NCI-H526 (cell line): Measurements from ENCODE around the gene FBLN1.
"Not testable (repeated sequence)": the region's sequence is repeated elsewhere in the genome, so short reads cannot be mapped to it uniquely, and the experiment has no call there.

Experiments used
- DNase-seq, 2 experiments: peaks; one replicate each; lab custom pipeline; 2025; lab: John Stamatoyannopoulos, UW

Gene FBLN1

DNA sequence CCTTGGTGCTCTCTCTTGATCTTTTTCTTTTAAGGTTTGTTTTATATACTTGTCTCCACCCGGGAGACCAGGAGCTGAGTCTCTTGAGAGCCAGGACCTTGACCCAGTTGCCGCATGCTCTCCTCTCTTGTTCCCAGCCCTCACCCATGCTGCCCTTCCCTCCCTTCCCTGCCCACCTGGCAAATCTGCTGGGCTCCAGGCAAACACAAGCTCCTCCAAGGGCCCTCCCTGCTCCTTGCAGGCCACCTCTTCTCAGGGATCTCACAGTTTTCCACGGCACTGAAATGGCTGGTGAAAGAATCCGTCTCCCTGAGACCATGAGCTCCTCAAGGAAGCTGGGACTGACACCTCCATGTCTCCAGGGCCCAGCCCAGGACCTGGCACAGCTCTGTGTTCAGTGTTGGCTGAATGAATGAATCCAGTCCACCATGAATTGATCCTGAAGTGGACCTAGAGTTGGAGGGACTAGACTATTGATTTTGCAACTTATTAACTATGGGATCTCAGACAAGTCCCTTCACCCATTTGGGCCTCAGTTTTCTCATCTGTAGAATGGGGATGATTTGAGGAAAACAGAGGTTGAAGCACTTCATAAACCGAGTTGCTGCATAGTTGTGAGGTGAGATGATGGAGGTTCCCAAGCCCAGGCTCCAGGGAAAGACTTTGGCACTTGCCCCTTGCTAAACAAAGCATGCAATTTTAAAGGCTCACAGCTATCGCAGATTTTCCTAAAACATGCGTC lies 25.1 kb upstream of the FBLN1 start:
- no peak for DNase-seq

DNA sequence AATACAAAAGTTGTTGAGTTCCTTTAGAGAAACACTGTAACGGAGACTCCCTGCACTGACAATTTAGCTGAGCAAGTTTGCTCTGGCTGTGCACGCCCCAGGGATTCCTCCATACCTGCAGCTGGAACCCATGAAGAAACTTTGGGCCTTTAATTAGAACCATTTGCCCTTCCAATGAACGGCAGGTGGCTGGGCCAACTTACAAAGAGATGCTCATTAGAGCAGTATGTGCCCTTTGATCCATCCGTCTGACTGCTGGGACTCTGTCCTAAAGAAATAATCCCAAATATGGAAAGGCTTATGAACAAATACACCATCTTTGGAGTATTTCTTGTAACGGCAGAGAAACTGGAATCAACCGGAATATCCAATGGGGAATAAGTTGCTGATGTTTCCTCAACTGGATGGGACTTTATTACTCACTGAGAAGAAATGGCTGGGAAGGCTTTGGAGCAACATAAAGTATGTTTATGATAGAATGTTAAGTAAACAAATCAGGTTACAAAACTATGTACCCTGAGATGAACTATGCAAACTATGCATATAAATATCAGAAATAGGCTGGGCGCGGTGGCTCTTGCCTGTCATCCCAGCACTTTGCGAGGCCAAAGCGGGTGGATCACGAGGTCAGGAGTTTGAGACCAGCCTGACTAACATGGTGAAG lies 24.4 kb upstream of the FBLN1 start:
- DNase-seq = no peak

DNA sequence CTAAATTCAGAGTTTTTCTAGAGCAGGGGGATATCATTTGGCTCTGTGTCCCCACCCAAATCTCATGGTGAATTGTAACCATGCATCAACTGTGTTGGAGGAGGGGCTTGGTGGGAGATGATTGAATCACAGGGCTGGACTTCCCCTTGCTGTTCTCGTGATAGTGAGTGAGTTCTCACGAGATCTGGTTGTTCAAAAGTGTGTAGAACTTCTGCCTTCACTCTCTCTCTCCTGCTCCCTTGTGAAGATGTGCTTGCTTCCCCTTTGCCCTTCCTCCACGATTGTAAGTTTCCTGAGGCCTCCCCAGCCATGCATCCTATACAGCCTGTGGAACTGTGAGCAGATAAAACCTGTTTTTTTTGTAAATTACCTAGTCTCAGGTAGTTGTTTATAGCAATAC lies 22.0 kb upstream of the FBLN1 start:
- no peak for DNase-seq

DNA sequence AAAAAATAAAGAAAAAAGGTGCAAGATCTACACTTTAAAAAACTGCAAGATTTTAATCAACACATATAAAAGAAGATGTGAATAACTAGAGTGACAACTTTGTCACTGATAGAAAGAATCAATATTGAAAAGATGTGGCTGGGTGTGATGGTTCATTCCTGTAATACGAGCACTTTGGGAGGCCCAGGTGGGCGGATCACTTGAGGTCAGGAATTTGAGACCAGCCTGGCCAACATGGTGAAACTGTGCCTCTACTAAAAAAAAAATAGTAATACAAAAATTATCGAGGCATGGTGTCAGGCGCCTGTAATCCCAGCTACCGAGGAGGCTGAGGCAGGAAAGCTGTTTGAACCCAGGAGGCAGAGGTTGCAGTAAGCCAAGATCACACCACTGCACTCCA lies 21.0 kb upstream of the FBLN1 start:
- no peak for DNase-seq

DNA sequence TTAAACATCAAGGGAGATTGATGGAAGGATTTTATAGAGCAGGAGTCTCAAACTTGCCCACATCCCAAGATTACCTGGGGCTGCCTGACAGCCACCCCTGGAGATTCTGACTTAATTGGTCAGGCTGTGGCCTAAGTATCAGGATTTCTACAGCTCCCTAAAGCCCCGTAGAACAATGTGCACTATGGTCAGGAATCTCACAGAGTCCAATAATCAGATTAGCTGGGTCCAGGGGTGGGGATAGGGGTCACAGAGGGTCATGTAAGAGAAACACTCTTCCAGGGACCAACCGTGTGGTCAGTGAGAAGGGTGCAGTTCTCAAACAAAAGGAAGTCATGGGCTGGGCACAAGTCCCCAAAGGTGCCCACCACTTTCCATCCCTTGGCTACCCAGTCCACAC lies 20.5 kb upstream of the FBLN1 start:
- no peak for DNase-seq

DNA sequence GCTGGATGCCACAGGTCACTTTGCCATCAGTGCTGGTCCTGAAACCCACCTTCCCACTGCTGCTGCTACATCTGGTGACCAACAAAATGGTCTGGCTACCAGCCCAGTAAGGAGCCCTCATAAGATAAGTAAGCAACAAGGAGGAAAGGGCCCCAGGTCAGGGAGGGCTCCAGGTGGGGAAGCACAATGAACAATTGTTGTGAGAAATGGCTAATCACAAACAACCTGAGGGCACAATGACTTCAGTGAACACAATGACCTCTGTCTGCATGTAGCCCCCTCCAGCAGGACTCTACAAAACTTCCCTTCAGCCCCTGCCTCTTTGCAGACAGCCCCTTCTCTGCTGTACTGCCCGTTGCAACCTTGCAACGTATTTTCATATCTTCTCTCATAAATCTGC lies 19.4 kb upstream of the FBLN1 start:
- DNase-seq = no peak

DNA sequence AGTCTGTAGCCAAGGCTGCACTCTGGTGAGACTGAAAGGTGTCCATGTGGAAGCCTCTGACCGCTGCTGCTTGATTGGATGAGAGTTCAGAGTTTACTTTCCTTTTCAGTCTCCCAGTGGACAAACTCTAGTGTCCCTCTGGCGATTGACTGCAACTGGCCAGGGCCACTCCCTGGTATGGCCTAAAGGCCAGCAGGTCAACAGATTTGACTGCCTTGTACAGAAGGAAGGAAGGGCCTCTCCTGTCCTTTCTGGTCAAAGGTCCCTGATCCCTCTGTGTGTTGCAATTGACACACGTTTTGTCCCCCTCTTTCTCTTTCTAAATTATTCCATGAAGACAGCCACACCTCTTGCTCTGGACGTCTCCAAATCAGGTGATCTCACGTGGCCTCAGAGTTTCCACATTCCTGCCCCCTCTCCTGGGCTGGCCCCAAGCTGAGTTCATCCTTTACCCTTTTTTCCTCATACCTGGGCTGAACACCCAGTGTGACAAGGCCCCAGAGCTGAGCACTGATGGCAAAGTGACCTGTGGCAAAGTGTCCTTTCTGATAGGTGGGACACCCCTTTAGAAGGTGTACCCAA lies 18.7 kb upstream of the FBLN1 start:
- no peak for DNase-seq

DNA sequence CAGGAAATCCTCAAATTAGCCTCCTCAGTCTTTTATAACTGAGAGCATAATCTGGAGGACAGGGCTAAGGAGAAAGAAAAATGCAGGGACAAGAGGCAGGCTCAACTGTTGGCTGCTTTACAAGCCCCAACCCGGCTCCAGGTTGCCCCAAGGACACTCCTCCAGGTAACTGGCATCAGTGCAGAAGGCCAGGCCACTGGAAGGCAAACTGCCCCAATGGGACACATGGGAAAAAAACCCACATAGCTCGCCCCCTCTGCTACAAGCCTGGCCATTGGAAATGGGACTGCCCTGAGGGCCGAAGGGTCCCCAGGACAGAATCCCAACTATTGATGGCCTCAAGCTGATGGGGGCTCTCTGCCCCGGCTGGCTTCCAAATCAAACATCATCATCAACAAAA lies 17.9 kb upstream of the FBLN1 start:
- no peak for DNase-seq

DNA sequence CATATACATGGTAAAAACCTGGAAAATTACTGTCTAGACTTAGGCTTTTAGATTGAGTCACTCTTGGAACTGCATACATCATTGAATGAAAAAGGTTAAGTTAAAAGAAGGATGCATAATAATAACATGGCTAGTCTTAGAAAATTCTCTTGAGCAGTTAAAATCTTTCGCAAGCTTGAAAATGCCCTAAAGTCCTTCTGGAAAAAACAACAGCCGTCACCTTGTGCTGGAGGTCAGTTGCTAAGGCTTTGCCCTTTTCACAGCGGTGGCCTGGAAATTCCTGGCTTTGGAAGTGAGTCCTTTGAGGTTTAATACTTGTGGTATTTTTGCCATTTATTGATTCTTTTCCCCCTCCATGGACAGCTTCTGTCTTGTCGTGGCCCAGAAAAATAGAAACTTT lies 17.4 kb upstream of the FBLN1 start:
- DNase-seq = no peak

DNA sequence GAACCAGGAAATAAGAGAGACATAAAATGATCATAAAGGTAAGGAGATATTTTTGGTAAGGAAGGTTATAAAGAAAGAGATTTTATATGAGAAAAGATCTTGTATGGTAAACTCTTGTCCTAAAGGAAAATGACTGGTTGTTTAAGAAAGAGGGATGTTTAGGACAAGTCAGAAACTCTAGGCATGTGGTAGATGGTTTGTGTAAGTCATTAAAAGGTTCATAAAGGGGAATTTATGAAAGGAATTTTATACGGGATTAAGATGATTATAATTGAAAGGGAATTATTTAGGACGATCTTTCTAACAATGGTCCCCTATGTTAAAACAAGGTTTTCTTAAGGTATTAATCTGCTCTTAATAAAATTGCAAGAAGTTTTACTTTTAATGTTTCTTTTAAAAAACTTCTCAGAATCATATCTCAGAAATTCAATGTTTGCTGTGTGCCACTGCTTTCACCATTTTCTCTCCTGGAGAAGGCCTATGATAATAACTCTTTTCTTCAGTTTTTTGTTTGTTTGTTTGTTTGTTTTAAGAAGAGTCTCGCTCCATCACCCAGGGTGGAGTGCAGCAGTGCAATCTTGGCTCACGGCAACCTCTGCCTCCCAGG lies 13.8 kb upstream of the FBLN1 start:
- no peak for DNase-seq

DNA sequence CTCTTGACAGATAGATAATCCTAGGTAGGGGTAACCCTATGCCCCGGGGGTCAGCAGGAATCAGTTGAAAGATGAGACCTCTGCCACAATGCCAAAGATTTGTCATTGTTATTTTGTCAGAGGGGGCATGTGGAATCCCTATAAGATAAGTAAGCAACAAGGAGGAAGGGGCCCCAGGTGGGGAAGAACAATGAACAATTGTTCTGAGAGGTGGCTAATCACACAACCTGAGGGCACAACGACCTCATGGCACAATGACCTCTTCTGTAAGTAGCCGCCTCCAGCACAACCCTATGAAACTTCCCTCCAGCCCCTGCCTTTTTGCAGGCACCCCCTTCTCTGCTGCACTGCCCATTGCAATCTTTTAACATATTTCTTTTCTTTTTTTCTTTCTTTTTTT lies 11.8 kb upstream of the FBLN1 start:
- peak in 1 of 2 experiments; percentile 15 for DNase-seq

DNA sequence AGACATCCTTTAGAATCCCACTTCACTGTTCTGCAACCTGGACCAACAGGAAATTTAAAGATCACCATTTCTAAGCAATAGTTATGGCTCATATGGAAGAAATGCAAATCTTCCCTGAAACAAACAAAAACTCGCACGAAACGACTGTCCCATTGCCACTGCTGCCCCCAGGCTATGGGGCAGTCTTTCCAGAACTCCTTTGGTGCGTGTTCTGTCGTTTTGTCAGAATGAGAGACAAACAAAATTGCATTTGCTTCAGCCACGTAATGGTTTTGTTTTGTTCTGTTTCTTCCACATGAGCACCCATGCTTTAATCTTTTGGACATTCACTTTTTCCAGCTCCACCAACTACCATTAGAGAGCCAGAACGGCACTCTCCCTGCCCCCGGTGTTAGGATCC lies 10.8 kb upstream of the FBLN1 start:
- no peak for DNase-seq

DNA sequence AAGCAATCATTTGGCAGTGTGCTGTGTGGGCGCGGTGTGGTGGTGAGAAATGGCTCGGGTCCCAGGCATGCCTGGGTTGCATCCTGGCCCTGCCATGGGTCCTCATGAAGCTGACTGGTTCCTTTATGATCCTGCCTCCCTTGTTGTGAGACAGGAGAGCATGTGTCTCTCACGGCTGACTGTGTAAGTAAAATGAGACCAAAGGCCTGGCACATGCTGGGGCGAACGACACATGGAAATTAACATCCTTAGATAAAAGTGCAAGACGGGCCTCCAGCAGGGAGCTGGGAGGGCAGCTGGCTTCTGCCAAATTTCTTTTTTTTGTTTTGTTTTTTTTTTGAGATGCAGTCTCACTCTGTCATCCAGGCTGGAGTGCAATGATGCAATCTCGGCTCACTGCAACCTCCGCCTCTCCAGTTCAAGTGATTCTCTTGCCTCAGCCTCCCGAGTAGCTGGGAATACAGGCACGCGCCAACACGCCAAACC lies 9.4 kb upstream of the FBLN1 start:
- no peak for DNase-seq

DNA sequence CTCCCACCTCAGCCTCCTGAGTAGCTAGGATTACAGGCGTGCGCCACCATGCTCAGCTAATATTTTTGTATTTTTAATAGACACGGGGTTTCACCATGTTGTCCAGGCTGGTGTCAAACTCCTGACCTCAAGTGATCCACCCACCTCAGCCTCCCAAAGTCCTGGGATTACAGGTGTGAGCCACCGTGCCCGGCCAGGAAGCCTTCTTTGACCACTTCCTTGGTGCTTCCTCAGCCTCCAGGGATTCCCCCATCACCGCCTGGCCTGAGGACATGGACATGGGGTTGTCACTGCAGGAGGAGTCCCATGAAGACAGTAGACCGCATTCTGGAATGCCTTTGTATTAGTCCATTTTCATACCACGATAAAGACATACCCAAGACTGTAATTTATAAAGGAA lies 8.4 kb upstream of the FBLN1 start:
- DNase-seq = not testable (repeated sequence)

DNA sequence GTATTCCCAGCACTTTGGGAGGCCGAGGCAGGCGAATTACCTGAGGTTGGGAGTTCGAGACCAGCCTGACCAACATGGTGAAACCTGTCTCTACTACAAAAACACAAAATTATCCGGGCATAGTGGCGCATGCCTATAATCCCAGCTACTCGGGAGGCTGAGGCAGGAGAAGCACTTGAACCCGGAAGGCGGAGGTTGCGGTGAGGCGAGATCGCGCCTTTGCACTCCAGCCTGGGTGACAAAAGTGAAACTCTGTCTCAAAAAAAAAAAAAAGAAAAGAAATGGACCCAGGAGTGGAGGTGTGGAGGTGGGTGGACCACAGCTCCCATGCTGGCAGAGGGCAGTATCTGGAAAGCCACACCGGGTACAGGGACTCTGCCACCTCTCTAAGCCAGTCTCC lies 7.1 kb upstream of the FBLN1 start:
- DNase-seq = not testable (repeated sequence)

DNA sequence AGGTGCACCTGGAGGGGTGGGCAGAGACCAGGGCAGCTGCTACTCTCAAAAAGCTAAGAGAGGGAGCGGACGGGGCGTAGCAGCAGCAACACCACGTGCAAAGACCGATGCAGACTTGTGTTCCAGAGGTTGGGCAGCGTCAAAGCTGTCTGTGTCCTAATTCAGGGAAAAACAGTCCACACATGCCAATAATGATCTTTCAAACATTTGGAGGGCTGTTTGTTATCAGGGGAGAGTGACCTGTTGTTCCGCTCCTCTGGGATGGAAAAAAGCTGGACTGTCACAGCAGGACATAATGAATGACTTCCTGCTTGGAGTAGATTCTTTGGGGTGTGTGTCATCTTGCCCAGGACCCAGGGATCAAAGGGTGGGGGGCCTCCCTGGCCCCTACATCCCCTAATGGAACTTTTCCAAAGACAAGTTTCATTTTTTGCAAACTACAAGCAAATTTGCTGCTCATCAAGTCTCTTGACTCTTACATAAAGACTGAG lies 6.2 kb upstream of the FBLN1 start:
- no peak for DNase-seq

DNA sequence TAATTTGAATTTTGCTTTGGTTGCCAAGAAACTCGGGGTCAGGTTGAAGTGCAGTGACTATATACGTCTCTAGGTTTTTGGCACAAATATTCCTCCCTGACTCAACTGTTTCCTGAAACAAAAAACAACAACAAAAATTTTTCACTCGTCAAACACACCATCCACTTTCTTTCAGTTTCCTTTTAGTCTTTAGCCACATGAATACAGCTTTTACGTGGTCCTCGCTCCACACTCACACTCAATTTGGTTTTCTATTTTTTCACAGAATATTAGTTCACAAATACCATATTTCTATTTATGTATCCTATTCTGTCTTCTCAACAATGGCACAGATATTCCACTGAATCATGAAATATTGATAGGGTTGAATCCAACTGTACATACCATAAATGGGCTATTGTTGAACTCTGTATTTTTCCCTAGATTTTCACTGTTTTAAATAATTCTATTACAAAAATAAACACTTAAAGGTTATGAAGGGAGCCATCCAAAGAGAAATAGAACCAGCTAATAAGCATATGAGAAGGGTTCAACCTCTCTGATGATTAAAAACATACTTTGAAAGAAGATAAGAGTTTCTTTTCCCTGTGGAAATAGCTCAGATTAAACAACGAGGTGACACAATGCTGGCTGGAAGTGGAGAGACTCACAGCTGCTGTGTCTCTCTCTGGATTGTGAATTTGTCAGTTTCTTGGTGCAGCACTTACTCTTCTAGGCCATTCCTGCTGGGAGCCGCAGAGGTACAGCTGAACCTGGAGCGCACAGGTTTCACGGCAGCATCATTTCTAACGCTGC lies 5.1 kb upstream of the FBLN1 start:
- no peak for DNase-seq

DNA sequence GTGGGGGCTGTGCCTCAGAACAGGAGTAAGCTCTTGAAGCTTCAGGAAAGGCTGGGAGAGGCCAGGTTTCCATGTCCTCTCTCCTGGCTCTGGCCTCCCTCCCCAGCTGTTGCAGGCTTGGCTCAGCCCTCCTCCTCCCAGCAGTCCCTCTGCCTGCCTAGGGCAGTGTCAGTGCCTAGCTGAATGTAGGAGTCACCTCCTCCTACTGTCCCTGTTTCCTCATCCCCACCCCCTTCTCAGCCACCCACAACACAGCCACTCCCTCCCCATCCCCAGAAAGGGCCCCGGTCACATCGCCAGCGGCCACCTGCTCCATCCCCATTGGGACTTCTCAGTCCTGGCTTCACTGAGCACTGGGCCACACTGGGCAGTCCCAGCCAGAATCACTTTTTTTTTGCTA lies 2.9 kb upstream of the FBLN1 start:
- no peak for DNase-seq

DNA sequence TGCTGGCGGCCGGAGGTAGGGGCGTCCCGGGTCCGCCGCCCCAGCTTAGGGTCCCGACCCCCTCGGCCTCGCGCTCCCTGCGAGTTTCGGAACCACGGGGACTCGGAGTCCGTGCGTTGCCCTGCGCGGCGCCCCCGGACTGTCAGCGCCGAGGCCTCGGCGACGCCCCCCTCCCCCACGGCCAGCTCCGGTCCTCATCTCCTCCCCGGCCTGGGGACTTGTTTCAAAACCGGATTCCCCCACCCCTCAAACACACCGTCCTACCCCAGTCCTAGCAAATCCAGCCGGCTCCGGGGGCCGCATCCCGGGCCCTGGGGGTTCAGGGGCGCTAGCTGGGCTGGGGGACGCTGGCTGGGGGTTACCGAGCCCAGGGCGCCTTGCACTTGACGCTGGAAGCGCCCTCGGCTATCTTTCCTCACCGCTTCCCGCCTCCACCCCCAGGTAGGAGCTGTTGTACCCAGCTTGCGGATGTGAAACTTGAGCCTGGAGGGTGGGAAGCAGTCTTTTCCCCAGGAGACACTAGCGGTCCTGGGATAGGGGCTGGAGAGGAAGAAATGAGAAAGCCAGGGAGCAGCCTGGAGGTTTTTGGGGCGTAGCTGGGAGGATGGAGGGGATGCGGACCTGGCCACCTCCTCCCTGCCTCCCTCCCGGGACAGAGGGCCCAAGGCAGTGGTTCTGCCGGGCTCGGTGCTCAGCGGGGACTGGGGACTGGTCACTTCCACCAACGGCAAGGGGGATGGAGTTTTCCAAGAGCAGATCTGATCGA lies 550 bp downstream of the FBLN1 start:
- DNase-seq = peak in 1 of 2 experiments; percentile 42

DNA sequence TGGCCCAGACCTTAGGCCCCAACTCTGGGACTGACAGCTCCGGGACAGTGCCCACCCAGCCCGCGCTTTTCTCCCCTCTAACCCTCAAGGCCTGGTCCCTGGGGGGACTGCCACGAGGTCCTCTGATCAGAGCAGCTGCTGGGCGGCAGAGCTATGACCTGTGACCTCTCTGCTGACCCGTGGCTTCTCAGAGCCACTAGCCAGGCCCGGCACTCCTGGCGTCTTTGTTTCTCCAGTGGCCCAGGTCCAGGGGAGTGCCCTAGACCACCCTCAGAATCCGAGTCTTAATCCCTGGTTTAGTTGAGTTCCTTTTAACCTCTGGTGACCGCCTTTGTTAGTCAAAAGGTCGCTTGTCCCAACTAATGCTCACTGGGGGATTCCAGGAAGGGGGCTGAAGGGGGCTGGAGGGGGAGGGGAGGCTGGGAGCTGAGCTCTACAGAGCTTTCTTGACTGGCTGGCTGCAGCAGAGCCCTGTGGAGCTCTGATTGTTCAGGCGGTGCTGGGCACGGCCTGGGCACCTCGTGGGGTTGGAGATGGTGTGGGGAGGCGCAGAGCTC lies 1.2 kb downstream of the FBLN1 start:
- DNase-seq = peak in 1 of 2 experiments; percentile 55
